HepG2 (cell line): Measurements from ENCODE around the gene BPIFB6. TPM values are rescaled to one million over a fixed set of nuclear protein-coding genes. Genes with fewer than 3 reads are reported as not detected.

Source experiments
- BRCA1 ChIP-seq: sonication (generic); formaldehyde crosslinking; IDR thresholded peaks from 2 replicates; pipeline ENCODE4 v1.4.0; 2020; ENCODE audit warnings: missing genetic modification reagents
- CREB3 ChIP-seq: sonication (generic); formaldehyde crosslinking; IDR thresholded peaks from 2 replicates; pipeline ENCODE4 v1.5.0; 2020; ENCODE audit warnings: missing genetic modification reagents
- DR1 ChIP-seq: sonication (generic); formaldehyde crosslinking; IDR thresholded peaks from 2 replicates; pipeline ENCODE4 v1.8.0; 2021; ENCODE audit warnings: mild to moderate bottlenecking, missing genetic modification reagents, inconsistent platforms
- FOSL2 ChIP-seq: sonication (generic); formaldehyde crosslinking; IDR thresholded peaks from 2 replicates; pipeline ENCODE4 v1.4.0; 2020; ENCODE audit warnings: missing genetic modification reagents
- GABPB1 ChIP-seq: IDR thresholded peaks from 2 replicates; pipeline ENCODE4 v1.6.1; 2016; ENCODE audit warnings: mild to moderate bottlenecking, missing genetic modification reagents, moderate library complexity, missing compliant biosample characterization
- GPBP1L1 ChIP-seq: sonication (generic); formaldehyde crosslinking; IDR thresholded peaks from 2 replicates; pipeline ENCODE4 v1.5.0; 2020; ENCODE audit warnings: mild to moderate bottlenecking, missing genetic modification reagents
- IKZF4 ChIP-seq: sonication (generic); formaldehyde crosslinking; IDR thresholded peaks from 2 replicates; pipeline ENCODE4 v1.5.1; 2020; ENCODE audit warnings: borderline replicate concordance, mild to moderate bottlenecking, low read depth, missing genetic modification reagents; ENCODE audit errors: not compliant biosample characterization
- IKZF5 ChIP-seq: IDR thresholded peaks from 2 replicates; pipeline ENCODE4 v1.6.1; 2018; ENCODE audit warnings: missing genetic modification reagents, mild to moderate bottlenecking, missing compliant biosample characterization
- LBX2 ChIP-seq: sonication (generic); formaldehyde crosslinking; IDR thresholded peaks from 2 replicates; pipeline ENCODE4 v1.5.0; 2020; ENCODE audit warnings: missing genetic modification reagents, mild to moderate bottlenecking, borderline replicate concordance
- NFIC ChIP-seq: IDR thresholded peaks from 2 replicates; pipeline ENCODE4 v1.6.1; 2012; ENCODE audit warnings: mild to moderate bottlenecking, low read length, inconsistent platforms
- SIX4 ChIP-seq: sonication (generic); formaldehyde crosslinking; IDR thresholded peaks from 2 replicates; pipeline ENCODE4 v1.4.0; 2020; ENCODE audit warnings: missing genetic modification reagents
- THYN1 ChIP-seq: sonication (generic); formaldehyde crosslinking; IDR thresholded peaks from 2 replicates; pipeline ENCODE4 v1.8.1; 2023; ENCODE audit warnings: low read depth, mild to moderate bottlenecking, moderate library complexity, missing genetic modification reagents, borderline replicate concordance
- ZBTB26 ChIP-seq: IDR thresholded peaks from 2 replicates; pipeline ENCODE4 v1.6.1; 2016; ENCODE audit warnings: missing compliant biosample characterization, missing genetic modification reagents, borderline replicate concordance
- ZKSCAN8 ChIP-seq: IDR thresholded peaks from 2 replicates; pipeline ENCODE4 v1.6.1; 2016; ENCODE audit warnings: borderline replicate concordance, missing genetic modification reagents, missing compliant biosample characterization
- ZMAT5 ChIP-seq: sonication (generic); formaldehyde crosslinking; IDR thresholded peaks from 2 replicates; pipeline ENCODE4 v1.5.0; 2020; ENCODE audit warnings: mild to moderate bottlenecking, low read depth, missing genetic modification reagents, borderline replicate concordance
- ZNF256 ChIP-seq: sonication (generic); formaldehyde crosslinking; conservative IDR thresholded peaks from 2 replicates; pipeline ENCODE4 v1.4.0; 2020; ENCODE audit warnings: missing genetic modification reagents
- ZNF260 ChIP-seq: sonication (generic); formaldehyde crosslinking; IDR thresholded peaks from 2 replicates; pipeline ENCODE4 v1.4.0; 2020; ENCODE audit warnings: missing genetic modification reagents, low read depth, mild to moderate bottlenecking, borderline replicate concordance
- ZNF264 ChIP-seq: sonication (generic); formaldehyde crosslinking; IDR thresholded peaks from 2 replicates; pipeline ENCODE4 v1.4.0; 2020; ENCODE audit warnings: missing genetic modification reagents
- ZNF282 ChIP-seq: fragments of 450-650 bp; IDR thresholded peaks from 2 replicates; pipeline ENCODE4 v1.6.1; 2018; ENCODE audit not compliant: partially characterized antibody
- ZNF496 ChIP-seq: sonication (generic); formaldehyde crosslinking; IDR thresholded peaks from 2 replicates; pipeline ENCODE4 v1.8.1; 2023; ENCODE audit warnings: mild to moderate bottlenecking, moderate library complexity, missing genetic modification reagents; ENCODE audit not compliant: insufficient replicate concordance
- ZNF510 ChIP-seq: sonication (generic); formaldehyde crosslinking; IDR thresholded peaks from 2 replicates; pipeline ENCODE4 v1.4.0; 2020; ENCODE audit warnings: low read depth, mild to moderate bottlenecking, missing genetic modification reagents
- ZNF777 ChIP-seq: sonication (generic); formaldehyde crosslinking; IDR thresholded peaks from 2 replicates; pipeline ENCODE4 v1.4.0; 2020; ENCODE audit warnings: missing genetic modification reagents
- ZSCAN12 ChIP-seq: sonication (generic); formaldehyde crosslinking; IDR thresholded peaks from 2 replicates; pipeline ENCODE4 v1.9.0; 2021; ENCODE audit warnings: mild to moderate bottlenecking, missing genetic modification reagents
- polyA plus RNA-seq, 8 experiments: library from polyadenylated mRNA; depleted of rRNA in 3 of 8; stranded (reverse) in 7 of 8; unstranded in 1 of 8; fragments of >200 nt; fragmentation: Illumina TruSeq in 4 of 8; extraction: Trizol in 4 of 8; gene quantifications; 2 replicates each; pipeline versions ENCODE4 v1.2.1 to v1.2.3, GENCODE V29; 2011 to 2016; ENCODE audit warnings: low read depth in 4 of 8, missing spikeins in 1 of 8, mixed read lengths in 1 of 8; ENCODE audit not compliant: insufficient read depth in 1 of 8
- total RNA-seq, 5 experiments: library from RNA; depleted of rRNA; stranded (reverse); fragments of >200 nt; fragmentation: Illumina TruSeq; extraction: Trizol; gene quantifications; 2 replicates each; pipeline ENCODE4 v1.2.3, GENCODE V29; 2016; ENCODE audit warnings: low read depth in 1 of 5
- TF ChIP-seq, protein P1 (sequence below): sonication (generic); formaldehyde crosslinking; IDR thresholded peaks from 2 replicates; pipeline ENCODE4 v1.8.0; 2022; ENCODE audit warnings: mild to moderate bottlenecking, missing genetic modification reagents

BPIFB6 gene
- total and polyA plus RNA-seq, 2 of the 13 experiments (the other 11 are each of a cell fraction or from before 2014, with no cell fraction given), result 0.13 to 1.7 TPM

DNA sequence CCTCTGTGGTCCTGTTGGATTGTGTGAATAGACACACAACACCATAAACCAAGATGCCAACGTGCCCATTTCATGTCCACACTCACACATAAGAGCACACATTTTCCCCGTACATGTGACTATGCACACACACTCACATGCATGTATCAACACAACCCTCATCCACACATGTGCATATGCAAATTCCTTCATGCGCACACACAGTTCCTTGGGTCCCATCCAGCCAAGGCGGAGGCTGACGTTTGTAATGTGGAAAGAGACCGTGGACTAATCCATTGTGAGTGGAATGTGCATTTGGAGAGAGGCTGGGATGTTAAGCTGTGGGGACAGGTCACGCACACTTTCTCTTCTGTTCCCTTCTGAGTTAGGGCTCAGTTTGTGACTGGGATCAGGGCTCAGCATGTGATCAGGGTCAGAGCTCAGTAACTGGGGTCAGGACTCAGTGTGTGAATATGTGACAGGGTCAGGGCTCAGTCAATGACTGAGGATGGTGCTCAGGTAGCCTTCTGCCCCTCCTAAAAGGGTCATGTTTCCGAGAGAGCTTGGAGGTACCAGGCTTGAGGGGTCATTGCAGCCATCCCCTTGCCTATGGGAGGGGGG lies 24.6 kb upstream of the BPIFB6 start (continued):
- TF ChIP-seq GPBP1L1 (CRISPR knock-in tag), result no peak
- TF ChIP-seq ZNF282, result no peak
- no peak for TF ChIP-seq DR1
- TF ChIP-seq CREB3 (CRISPR knock-in tag), result no peak
- TF ChIP-seq GABPB1 (CRISPR knock-in tag), result no peak
- no peak; the same call in 1 of the 2 replicates for TF ChIP-seq ZBTB26 (CRISPR knock-in tag)
- TF ChIP-seq ZSCAN12 (CRISPR knock-in tag), result no peak
- no peak for TF ChIP-seq THYN1 (CRISPR knock-in tag)
- no peak for TF ChIP-seq ZNF496 (CRISPR knock-in tag)
- TF ChIP-seq ZNF510 (CRISPR knock-in tag), result no peak
- no peak for TF ChIP-seq LBX2
- no peak for TF ChIP-seq IKZF4 (CRISPR knock-in tag)
- TF ChIP-seq ZMAT5 (CRISPR knock-in tag), result no peak; the same call in 1 of the 2 replicates
- TF ChIP-seq, protein P1, sequence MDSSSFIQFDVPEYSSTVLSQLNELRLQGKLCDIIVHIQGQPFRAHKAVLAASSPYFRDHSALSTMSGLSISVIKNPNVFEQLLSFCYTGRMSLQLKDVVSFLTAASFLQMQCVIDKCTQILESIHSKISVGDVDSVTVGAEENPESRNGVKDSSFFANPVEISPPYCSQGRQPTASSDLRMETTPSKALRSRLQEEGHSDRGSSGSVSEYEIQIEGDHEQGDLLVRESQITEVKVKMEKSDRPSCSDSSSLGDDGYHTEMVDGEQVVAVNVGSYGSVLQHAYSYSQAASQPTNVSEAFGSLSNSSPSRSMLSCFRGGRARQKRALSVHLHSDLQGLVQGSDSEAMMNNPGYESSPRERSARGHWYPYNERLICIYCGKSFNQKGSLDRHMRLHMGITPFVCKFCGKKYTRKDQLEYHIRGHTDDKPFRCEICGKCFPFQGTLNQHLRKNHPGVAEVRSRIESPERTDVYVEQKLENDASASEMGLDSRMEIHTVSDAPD (CRISPR knock-in tag), result no peak
- TF ChIP-seq BRCA1 (CRISPR knock-in tag), result no peak
- no peak for TF ChIP-seq ZNF256 (CRISPR knock-in tag)
- TF ChIP-seq ZKSCAN8 (CRISPR knock-in tag), result no peak
- TF ChIP-seq ZNF260 (CRISPR knock-in tag), result no peak
- TF ChIP-seq ZNF777 (CRISPR knock-in tag), result no peak
- TF ChIP-seq SIX4 (CRISPR knock-in tag), result no peak
- no peak for TF ChIP-seq IKZF5
- TF ChIP-seq FOSL2, result no peak
- no peak for TF ChIP-seq NFIC
- no peak for TF ChIP-seq ZNF264
